ENCODE data around the gene YIPF1. TPM values are rescaled to one million over a fixed set of nuclear protein-coding genes. Genes with fewer than 3 reads are reported as not detected.
A peak's percentile ranks its signal among the peaks of the same experiment; 100 is the strongest.
"Not testable (repeated sequence)": the region's sequence is repeated elsewhere in the genome, so short reads cannot be mapped to it uniquely, and the experiment has no call there.

Gene YIPF1
- total RNA-seq, 2 experiments from 2014 or later: 17.2 to 18.0 TPM

DNA sequence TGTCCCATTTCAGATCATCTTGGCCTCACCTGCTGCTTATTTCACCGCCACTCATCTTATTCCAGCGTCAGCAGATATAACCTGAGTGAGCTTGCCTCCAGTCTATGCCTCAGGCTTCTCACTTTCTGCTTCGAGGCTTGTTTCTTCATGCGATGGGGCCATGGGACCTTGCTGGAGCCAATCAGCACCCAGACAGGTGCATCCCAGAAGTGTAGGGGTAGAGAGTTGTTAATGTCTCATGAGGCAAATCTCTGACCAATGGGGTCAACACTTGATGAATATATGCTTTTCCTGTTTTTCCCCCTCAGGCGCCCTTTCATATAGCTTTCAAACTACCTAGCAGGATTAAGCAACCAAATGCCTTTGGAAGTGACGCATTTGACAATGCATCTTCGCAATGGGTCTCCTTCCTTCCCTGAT, 935 bp upstream of the YIPF1 start:
- no peak for DNase-seq
- Mint-ChIP-seq H3K4me1 (peaks cover 20% of the 10 kb centered on the region), H3K4me3 (peak overlapping the region; percentile 98), H3K36me3 (peaks cover 10% of the 10 kb centered on the region), H3K27ac (peak overlapping the region; percentile 92), H3K9me3 (ENCODE audit: low read depth) (no peaks in the 10 kb centered on the region), H3K27me3 (peaks cover 4% of the 10 kb centered on the region)
- ATAC-seq: no peak
- CTCF ChIA-PET: interaction anchor here (0.6 to 2.7 kb wide), 6 partner anchors 9 to 59 kb away, joined by 3 to 8 read pairs (median 6); partner anchors contain the start of genes IFT25 and LRRC42

DNA sequence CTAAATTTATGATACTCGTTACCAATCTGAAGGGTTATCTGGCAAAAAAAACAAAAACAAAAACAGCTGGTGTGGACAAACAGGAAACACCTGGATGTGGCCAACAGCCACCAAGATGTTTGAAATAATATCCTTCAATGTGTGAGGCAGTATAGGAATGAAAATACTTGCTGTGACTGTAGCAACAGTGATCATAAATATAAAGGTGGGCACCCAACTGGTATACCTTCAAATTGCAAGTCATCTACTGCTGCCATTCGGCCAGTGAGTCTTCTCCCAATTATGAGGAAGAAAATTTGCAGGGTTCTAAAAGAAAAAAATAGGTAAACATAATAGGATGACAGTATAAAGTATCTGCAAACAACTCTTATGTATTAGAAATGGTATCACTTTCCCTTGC, 916 bp downstream of the YIPF1 start:
- Mint-ChIP-seq H3K9me3 (ENCODE audit: low read depth) (no peaks in the 10 kb centered on the region), H3K27me3 (no peaks in the 10 kb centered on the region), H3K4me1 (peaks cover 20% of the 10 kb centered on the region), H3K36me3 (peaks cover 10% of the 10 kb centered on the region), H3K4me3 (peak overlapping the region; percentile 98), H3K27ac (peak overlapping the region; percentile 41)
- CTCF ChIA-PET: interaction anchor here (1.3 to 2.3 kb wide), 3 partner anchors 10 to 70 kb away, joined by 3 to 8 read pairs (median 8); partner anchors contain the start of genes IFT25 and LRRC42
- no peak for DNase-seq
- no peak for ATAC-seq

DNA sequence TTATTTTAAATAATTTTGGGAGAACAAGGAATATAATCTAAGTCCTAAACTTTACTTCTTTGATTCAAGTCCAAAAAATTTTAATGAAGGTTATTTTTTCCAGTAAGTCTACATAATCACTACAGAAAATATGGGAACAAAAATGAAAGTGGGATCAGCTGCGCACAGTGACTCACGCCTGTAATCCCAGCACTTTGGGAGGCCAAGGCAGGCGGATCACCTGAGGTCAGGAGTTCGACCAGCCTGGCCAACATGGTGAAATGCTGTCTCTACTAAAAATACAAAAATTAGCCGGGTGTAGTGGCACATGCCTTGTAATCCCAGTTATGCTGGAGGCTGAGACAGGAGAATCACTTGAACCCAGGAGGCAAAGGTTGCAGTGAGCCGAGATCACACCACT, 6.0 kb downstream of the YIPF1 start:
- not testable (repeated sequence) for H3K9me3 Mint-ChIP-seq (ENCODE audit: low read depth); ATAC-seq; DNase-seq; H3K4me3 Mint-ChIP-seq; H3K4me1 Mint-ChIP-seq; H3K27ac Mint-ChIP-seq; H3K27me3 Mint-ChIP-seq
- peaks cover 29% of the 10 kb centered on the region for H3K36me3 Mint-ChIP-seq
- CTCF ChIA-PET: interaction anchor here (0.8 to 2.1 kb wide), 2 partner anchors 22 to 76 kb away, joined by 4 to 7 read pairs; no protein-coding TSS in a partner anchor

DNA sequence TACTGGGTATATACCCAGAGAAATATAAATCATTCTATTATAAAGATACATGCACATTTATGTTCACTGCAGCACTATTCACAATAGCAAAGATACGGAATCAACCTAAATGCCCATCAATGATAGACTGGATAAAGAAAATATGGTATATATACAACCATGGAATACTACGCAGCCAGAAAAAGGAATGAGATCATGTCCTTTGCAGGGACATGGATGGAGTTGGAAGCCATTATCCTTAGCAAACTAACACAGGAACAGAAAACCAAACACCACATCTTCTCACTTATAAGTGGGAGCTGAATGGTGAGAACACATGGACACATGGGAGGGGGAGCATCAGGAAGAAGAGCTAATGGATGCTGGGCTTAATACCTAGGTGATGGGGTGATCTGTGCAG, 7.7 kb downstream of the YIPF1 start:
- not testable (repeated sequence) for H3K27ac Mint-ChIP-seq; H3K4me3 Mint-ChIP-seq; H3K9me3 Mint-ChIP-seq (ENCODE audit: low read depth); H3K27me3 Mint-ChIP-seq; DNase-seq; ATAC-seq; H3K4me1 Mint-ChIP-seq
- H3K36me3 Mint-ChIP-seq: peaks cover 27% of the 10 kb centered on the region
- CTCF ChIA-PET: interaction anchor here (0.9 to 2.1 kb wide), 4 partner anchors 19 to 78 kb away, joined by 3 to 7 read pairs (median 4); no protein-coding TSS in a partner anchor

DNA sequence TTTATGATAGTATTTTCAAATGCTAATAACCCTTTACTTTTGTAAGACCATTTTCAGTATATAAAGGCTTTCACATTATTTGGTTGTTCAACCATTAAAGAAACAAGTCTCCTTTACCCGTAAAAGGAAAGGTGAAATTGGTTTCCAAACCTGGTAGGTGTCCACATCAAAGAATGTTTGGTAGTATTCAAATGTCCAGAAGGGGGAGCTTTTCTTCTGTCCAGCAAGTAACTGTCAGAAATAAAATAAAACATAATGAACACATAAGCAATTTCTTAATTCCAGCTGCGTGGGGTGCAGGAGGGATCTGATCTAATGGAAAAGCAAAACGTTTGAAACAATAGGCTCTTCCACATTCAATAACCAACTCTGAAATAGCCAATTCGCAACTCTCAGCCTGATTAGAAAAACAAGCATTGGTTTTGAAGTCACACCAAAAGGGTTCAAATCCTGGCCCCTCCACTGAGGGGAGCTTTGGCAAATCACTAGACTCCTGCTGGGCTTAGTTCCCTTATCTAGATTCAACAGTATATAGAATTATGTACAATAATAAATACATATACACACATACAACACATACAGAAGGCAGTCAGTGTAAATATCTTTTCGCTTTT, 11.0 kb downstream of the YIPF1 start:
- CTCF ChIA-PET: interaction anchor here (0.7 to 6.0 kb wide), 24 partner anchors 8 to 611 kb away, joined by 3 to 49 read pairs (median 4); partner anchors contain the start of genes IFT25, LRRC42 and YIPF1
- H3K9me3 Mint-ChIP-seq (ENCODE audit: low read depth): peaks cover 2% of the 10 kb centered on the region
- no peak for ATAC-seq
- peaks cover 29% of the 10 kb centered on the region for H3K36me3 Mint-ChIP-seq
- H3K4me3 Mint-ChIP-seq: no peak overlapping the region
- H3K27ac Mint-ChIP-seq: no peak overlapping the region
- DNase-seq: no peak
- no peaks in the 10 kb centered on the region for H3K4me1 Mint-ChIP-seq
- no peaks in the 10 kb centered on the region for H3K27me3 Mint-ChIP-seq

DNA sequence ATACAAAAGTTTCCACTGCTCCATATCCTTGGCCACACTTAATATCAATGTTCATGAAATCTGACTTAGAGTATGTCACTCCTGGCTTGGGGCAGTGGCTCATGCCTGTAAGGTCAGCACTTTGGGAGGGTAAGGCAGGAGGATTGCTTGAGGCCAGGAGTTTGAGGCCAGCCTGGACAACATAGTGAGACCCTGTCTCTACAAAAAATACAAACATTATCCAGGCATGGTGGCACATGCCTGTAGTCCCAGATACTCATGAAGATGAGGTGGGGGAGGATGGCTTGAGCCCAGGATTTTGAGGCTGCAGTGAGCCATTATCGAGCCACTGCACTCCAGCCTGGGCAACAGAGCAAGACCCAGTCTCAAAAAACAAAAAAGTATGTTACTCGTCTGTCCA, 14.4 kb downstream of the YIPF1 start:
- H3K27me3 Mint-ChIP-seq; H3K4me1 Mint-ChIP-seq; ATAC-seq; H3K27ac Mint-ChIP-seq; H3K9me3 Mint-ChIP-seq (ENCODE audit: low read depth); H3K4me3 Mint-ChIP-seq; DNase-seq: not testable (repeated sequence)
- CTCF ChIA-PET: interaction anchor here (0.9 to 6.0 kb wide), 3 partner anchors 14 to 84 kb away, joined by 3 to 39 read pairs (median 33); no protein-coding TSS in a partner anchor
- H3K36me3 Mint-ChIP-seq: peaks cover 16% of the 10 kb centered on the region

DNA sequence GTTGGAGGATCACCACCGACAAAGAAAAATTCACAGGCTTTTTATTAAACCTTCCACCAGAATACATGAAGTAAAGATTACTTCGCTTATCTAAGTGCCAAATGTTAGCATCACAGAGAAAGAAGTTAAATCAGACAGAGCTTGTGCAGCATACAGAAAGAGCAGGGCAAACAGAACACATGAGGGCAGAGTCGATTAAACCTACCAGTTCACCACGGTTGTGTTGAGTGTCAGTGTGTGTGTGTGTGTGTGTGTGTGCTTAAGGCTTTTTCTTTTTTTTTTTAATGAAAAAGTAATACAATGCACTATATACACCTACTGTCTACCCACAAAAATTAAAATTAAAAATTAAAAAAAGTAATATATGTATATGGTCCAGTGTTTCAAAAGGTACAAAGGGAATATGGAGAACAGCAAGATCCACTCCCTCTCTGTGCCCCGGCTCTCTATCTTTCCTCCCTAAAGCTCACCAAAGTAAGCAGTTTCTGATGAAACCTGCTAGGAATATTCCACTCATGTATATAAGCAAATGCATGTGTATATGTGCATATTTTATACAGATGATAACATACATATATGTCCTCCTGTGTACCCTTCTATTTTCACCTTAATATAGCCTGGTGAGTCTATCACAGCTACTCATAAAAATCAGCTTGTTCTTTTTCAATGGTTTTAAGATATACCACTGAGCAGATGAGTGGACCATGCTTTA, 17.7 kb downstream of the YIPF1 start:
- Mint-ChIP-seq H3K27me3 (no peaks in the 10 kb centered on the region), H3K36me3 (peaks cover 14% of the 10 kb centered on the region), H3K4me1 (no peaks in the 10 kb centered on the region), H3K27ac (no peak overlapping the region), H3K9me3 (ENCODE audit: low read depth) (no peaks in the 10 kb centered on the region), H3K4me3 (no peak overlapping the region)
- CTCF ChIA-PET: interaction anchor here (1.4 to 3.7 kb wide), 4 partner anchors 9 to 88 kb away, joined by 3 to 21 read pairs (median 10); no protein-coding TSS in a partner anchor
- no peak for DNase-seq
- ATAC-seq: no peak

DNA sequence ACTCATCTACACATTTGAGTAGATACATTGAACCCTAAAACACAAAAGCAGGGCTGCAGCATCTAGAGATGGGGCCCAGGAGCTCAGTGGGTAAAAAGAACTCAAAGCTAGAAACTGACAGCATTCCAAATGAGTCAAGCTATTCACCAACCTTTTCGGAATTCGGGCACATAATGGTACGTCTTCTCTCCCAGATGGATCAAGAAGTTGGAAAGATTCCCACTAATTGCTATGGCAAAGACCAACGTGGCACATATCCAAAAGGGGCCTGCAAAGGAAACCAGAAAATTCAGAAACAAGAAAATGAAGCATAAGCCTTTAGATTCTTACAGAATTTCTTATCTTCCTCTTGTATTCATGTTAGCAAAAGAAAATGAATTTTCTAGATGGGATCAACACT, 18.4 kb downstream of the YIPF1 start:
- H3K27ac Mint-ChIP-seq: no peak overlapping the region
- no peaks in the 10 kb centered on the region for H3K9me3 Mint-ChIP-seq (ENCODE audit: low read depth)
- no peak overlapping the region for H3K4me3 Mint-ChIP-seq
- CTCF ChIA-PET: interaction anchor here (1.4 to 3.7 kb wide), 4 partner anchors 7 to 88 kb away, joined by 4 to 21 read pairs (median 10); no protein-coding TSS in a partner anchor
- no peaks in the 10 kb centered on the region for H3K4me1 Mint-ChIP-seq
- no peak for DNase-seq
- H3K36me3 Mint-ChIP-seq: peaks cover 18% of the 10 kb centered on the region
- no peaks in the 10 kb centered on the region for H3K27me3 Mint-ChIP-seq
- no peak for ATAC-seq

DNA sequence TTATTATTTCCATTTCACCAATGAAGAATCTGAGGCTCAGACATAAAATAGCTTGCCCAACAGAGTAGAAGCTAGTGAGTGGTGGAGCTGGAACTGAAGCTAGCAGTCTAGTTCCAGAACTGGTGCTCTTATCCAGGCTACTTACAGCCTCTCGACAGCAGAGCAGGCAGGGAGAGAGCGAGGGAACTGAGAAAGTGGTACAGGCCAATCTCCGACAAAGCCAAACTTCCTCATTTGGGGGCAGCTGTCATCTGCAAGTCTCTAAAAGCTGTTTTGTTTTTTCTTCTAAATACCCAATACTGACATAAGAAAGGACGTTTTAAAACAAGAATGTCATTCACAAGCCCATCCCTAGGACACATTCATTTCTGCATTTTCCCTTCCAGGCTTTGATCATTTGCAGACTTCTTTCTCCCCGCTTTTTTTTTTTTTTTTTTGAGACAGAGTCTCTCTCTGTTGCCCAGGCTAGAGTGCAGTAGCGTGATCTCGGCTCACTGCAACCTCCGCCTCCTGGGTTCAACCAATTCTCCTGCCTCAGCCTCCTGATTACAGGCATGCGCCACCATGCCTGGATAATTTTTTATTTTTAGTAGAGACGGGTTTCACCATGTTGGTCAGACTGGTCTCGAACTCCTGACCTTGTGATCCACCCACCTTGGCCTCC, 20.0 kb downstream of the YIPF1 start:
- DNase-seq: no peak
- no peaks in the 10 kb centered on the region for H3K27me3 Mint-ChIP-seq
- no peaks in the 10 kb centered on the region for H3K4me1 Mint-ChIP-seq
- no peak for ATAC-seq
- CTCF ChIA-PET: interaction anchor here (0.6 to 3.7 kb wide), 6 partner anchors 9 to 90 kb away, joined by 3 to 21 read pairs (median 6); no protein-coding TSS in a partner anchor
- no peak overlapping the region for H3K4me3 Mint-ChIP-seq
- H3K9me3 Mint-ChIP-seq (ENCODE audit: low read depth): no peaks in the 10 kb centered on the region
- H3K27ac Mint-ChIP-seq: no peak overlapping the region
- peaks cover 13% of the 10 kb centered on the region for H3K36me3 Mint-ChIP-seq

DNA sequence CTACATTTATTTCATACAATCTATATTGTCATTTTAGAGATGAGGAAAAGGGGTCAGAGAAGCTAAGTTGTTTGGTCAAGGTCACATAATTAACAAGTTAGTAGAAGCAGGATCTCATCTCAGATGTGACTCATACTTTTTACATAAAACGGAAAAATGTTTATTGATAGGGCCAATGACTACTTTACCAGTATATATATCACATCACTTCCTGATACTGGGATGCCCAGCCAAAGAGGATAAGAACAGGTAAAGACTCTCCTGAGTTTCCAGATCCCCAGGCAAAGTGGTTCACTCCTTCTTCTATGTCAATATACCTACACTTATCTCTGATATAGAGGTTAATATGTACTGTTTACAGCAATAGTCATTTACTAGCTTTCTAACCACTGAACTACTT, 21.0 kb downstream of the YIPF1 start:
- H3K36me3 Mint-ChIP-seq: peaks cover 13% of the 10 kb centered on the region
- no peak overlapping the region for H3K27ac Mint-ChIP-seq
- H3K4me3 Mint-ChIP-seq: no peak overlapping the region
- no peaks in the 10 kb centered on the region for H3K27me3 Mint-ChIP-seq
- no peaks in the 10 kb centered on the region for H3K4me1 Mint-ChIP-seq
- no peaks in the 10 kb centered on the region for H3K9me3 Mint-ChIP-seq (ENCODE audit: low read depth)
- CTCF ChIA-PET: interaction anchor here (0.9 to 2.8 kb wide), 3 partner anchors 8 to 91 kb away, joined by 3 to 10 read pairs (median 9); no protein-coding TSS in a partner anchor
- no peak for ATAC-seq
- no peak for DNase-seq

DNA sequence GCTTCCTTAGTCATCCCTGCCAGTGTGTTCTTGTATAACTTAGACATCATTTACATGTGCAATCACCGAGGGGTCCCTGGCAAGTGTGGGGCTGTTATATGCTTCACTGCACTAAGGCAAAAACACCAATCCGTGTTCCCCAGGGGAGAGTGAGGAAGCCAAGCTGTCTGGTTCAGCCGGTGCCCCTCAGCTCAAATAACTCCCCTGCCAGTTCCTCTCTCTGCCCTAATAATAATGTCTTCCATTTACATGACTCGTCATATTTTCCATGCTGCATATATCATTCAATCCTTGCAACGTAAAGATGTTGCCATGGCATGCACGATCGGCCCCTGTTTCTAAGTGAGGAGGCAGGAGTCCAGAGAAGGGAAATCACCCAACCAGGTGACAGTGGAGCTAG, 27.1 kb downstream of the YIPF1 start:
- Mint-ChIP-seq H3K4me3 (no peak overlapping the region), H3K27ac (no peak overlapping the region), H3K27me3 (no peaks in the 10 kb centered on the region), H3K4me1 (no peaks in the 10 kb centered on the region), H3K9me3 (ENCODE audit: low read depth) (no peaks in the 10 kb centered on the region), H3K36me3 (peaks cover 5% of the 10 kb centered on the region)
- no peak for DNase-seq
- ATAC-seq: no peak
- CTCF ChIA-PET: interaction anchor here (1.0 to 6.0 kb wide), 6 partner anchors 16 to 104 kb away, joined by 3 to 82 read pairs (median 31); partner anchors contain the start of genes IFT25 and LRRC42

DNA sequence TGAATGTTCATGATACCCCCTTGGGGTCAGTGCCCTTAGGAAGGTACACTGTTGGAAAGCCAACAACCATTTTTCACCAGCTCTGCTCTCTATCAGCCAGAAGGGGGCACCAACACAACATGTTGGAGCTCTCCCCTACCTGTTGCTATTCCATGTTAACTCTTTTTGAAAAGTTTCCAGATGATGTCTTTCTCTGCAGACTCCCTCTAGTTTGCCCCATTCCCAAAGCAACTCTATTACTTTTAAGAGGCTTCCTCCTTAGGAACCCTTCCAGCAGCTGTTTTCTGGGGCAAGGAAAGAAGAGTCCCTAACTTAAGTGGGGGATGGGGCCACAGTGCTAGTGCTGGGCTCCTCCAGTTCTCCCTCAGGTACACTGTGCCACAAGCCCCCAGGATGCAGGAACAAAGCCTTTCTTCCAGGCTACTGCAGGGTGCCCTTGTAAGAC, 28.6 kb downstream of the YIPF1 start:
- peak; percentile 81 for ATAC-seq
- Mint-ChIP-seq H3K4me3 (no peak overlapping the region), H3K27ac (no peak overlapping the region), H3K4me1 (no peaks in the 10 kb centered on the region), H3K36me3 (no peaks in the 10 kb centered on the region), H3K27me3 (no peaks in the 10 kb centered on the region), H3K9me3 (ENCODE audit: low read depth) (no peaks in the 10 kb centered on the region)
- peak; percentile 55 for DNase-seq
- CTCF ChIA-PET: interaction anchor here (0.7 to 6.0 kb wide), 48 partner anchors 8 to 940 kb away, joined by 3 to 82 read pairs (median 4); partner anchors contain the start of genes IFT25, LRRC42, NDC1 and TMEM59

Measured in activated CD8-positive, alpha-beta memory T cell treated with anti-CD3 and anti-CD28 coated beads, Interleukin-2, amount 10 ng/mL, durations not matched to agents 7 days and 5 days (primary cell).